Dendritic cell treated with granulocyte-macrophage colony-stimulating factor and Interleukin-4, amounts not matched to agents 40 ng/mL and 50 ng/mL, for 4 days (primary cell): ENCODE results near the gene ARFRP1.

Experiments
- H3K27ac Mint-ChIP-seq: one replicate; pipeline ENCODE4 v1.8.0; 2022; ENCODE audit warnings: mild to moderate bottlenecking, mixed read lengths
- H3K27me3 Mint-ChIP-seq: one replicate; pipeline ENCODE4 v1.8.0; 2022; ENCODE audit warnings: mild to moderate bottlenecking, mixed read lengths
- H3K36me3 Mint-ChIP-seq: one replicate; pipeline ENCODE4 v1.8.0; 2022; ENCODE audit warnings: low read depth, mixed read lengths
- H3K4me1 Mint-ChIP-seq: one replicate; pipeline ENCODE4 v1.8.0; 2022; ENCODE audit warnings: low read depth, mixed read lengths
- H3K4me3 Mint-ChIP-seq: one replicate; pipeline ENCODE4 v1.8.0; 2022; ENCODE audit warnings: mild to moderate bottlenecking, moderate library complexity, mixed read lengths
- H3K9me3 Mint-ChIP-seq: one replicate; pipeline ENCODE4 v1.8.0; 2022; ENCODE audit warnings: mixed read lengths
- intact Hi-C: fragments of 100-400 bp; cut with micrococcal nuclease; formaldehyde crosslinking; loops from one replicate; pipeline ENCODE4 v1.15.0; 2022

ARFRP1 gene

DNA sequence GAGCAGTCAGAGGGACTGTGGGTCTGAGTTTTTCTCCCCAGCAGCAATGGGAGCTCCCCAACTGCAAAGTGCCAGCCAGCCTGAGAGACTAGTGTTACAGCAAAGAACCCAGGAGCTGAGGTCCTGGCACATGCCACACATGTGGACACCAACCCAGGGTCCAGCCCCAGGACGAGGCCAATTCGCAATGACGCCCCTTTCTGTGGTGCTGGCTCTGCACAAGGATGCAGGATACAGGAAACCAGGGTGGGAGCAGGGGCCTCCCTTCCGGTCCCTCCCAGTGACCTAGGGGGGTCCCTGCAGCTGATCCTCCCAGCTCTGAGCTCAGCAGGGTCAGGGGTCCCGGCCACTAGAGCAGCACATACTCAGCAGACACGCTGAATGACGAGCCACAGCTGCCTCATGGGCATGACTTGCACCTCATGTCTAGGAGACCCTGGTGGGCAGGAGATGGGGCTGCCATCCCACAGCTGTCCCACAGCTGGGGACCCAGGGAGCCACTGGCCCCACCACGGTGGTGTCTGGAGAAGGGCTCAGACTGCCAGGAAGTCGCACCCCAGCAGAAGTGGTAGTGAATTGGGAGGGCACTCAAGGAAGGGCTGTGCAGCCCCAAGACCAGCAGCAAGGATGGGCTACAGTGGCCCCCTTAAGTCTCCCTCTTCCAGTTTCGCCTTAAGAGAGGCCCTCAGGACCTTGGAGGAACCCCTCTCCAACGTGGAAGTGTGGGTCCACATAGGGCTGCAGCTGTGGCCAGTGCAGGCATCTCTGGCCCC is 3.6 kb downstream of the ARFRP1 start:
- intact Hi-C loops = no loop called here
- Mint-ChIP-seq H3K27me3 (no peaks in the 10 kb centered on the region), H3K27ac (no peak overlapping the region), H3K9me3 (no peaks in the 10 kb centered on the region), H3K4me1 (peaks cover 36% of the 10 kb centered on the region), H3K4me3 (no peak overlapping the region), H3K36me3 (peaks cover 85% of the 10 kb centered on the region)

DNA sequence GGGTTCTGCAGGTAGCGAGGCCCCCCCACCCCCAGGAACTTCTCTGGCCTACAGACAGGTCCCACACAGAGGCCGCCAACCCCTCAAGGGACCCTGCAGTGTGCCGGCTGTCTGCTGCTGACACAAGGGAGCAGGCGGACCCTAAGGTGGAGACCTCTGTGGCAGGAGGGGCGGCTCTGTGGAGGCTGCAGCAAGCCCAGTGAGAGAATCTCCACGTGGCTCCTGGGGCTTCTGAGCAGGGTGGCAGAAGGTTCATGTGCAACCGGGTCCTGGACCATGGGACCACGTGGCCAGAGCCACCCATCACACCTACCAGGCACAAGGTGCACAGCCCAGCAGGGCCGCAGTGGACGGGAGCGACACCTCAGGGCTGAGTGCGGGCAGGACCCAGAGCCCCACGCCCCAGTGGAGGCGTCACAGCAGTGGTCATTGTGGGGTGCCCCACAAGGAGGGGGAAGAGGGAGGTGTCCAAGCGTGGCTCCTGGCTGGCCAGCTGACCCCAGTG is 4.3 kb downstream of the ARFRP1 start:
- Mint-ChIP-seq H3K9me3 (no peaks in the 10 kb centered on the region), H3K27ac (no peak overlapping the region), H3K4me1 (peaks cover 34% of the 10 kb centered on the region), H3K36me3 (peaks cover 84% of the 10 kb centered on the region), H3K27me3 (no peaks in the 10 kb centered on the region), H3K4me3 (no peak overlapping the region)
- intact Hi-C loops = no loop called here

DNA sequence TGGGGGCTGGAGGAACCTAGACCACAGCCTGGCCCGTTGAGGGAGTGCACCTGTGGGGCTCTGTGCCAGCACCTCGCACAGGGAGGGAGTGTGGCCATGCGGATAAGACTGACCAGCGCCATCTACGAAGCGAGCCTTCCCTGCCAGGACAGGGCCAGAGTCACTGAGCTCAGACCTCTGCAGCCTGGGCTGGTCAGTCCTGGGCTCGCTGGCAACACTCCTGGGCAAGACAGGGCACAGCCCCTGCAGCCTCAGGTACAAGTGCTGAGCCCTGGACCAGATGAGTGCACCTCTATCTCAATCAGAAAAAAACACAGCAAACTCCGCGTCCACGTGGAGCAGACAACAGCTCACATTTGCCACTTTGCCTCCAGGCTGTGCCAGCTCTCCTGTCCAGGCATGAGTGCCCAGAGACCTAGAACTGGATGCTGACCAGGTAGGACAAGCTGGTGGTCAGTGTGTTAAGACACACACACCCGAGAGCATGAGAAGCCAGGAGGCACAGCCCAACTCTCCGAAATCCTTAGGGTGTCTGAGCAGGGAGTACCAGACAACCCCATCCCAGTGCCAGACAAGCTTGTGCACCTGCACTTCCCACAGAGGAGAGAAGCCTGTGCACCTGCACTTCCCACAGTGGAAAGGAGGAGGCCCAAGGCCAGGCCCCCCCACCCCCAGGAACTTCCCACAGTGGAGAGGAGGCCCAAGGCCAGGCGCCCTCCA is 4.9 kb downstream of the ARFRP1 start:
- Mint-ChIP-seq H3K4me3 (no peak overlapping the region), H3K4me1 (peaks cover 36% of the 10 kb centered on the region), H3K27me3 (no peaks in the 10 kb centered on the region), H3K9me3 (no peaks in the 10 kb centered on the region), H3K36me3 (peaks cover 84% of the 10 kb centered on the region), H3K27ac (no peak overlapping the region)
- intact Hi-C loops = no loop called here

DNA sequence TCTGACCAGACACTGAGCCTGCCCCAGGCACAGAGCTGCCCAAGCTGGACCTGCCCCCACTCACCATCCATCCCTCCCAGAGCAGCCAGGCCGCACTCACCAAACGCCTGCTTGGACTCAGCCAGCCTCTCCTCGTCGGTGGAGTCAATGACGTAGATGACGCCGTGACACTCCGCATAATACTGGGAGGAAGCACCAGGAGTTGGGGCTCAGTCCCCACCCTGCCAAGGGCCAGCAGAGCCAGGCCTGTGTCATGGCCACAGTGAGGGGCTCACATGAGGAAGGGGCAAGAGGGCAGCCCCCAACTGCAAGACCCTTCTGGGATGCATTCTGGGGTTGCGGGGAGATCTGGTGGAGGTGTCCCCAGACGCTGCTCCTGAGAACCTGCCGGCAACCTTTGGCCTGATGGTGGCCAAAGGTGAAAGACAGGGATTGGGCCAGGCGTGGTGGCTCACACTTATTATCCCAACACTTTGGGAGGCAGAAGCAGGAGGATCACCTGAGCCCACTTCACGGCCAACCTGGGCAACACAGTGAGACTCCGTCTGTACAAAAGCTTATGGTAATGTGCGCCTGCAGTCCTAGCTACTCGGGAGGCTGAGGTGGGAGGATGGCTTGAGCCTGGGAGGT is 5.6 kb downstream of the ARFRP1 start:
- intact Hi-C loops = no loop called here
- Mint-ChIP-seq H3K27ac (no peak overlapping the region), H3K4me1 (peaks cover 42% of the 10 kb centered on the region), H3K4me3 (no peak overlapping the region), H3K9me3 (no peaks in the 10 kb centered on the region), H3K36me3 (peaks cover 84% of the 10 kb centered on the region), H3K27me3 (peaks cover 2% of the 10 kb centered on the region)

DNA sequence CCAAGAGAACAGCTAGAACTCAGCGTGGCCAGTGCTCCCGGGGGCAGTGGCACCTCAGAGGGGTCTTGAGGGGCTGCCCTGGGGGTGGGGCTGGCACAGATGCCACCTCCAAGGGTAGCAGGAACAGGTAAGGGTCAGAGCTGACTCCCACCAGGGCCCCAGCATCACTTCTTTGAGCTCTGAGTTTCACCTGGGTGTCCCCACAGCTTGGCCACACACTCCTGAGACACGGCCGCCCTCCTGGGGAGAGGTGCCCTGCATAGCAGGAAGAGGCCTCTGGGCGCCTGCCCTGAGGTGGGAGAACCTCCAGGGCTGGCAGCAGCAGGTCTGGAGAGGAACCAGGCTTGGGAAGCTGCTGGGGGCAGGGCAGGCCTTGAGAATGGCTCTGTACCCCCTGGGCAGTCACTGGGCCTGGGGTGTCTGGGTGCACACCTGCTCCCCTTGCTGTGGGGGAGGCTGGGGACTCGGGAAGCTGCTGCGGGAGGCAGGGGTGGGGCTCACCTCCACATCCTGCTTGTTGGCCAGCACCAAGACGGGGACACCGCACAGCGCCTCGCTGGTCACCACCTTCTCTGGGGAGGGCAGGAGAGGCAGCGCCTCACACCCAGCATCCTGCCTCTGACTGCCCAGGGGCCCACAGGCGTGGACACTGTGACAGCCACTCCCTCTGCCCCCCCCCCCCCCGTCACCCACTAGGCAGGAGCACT is 6.3 kb downstream of the ARFRP1 start:
- H3K27me3 Mint-ChIP-seq = peaks cover 3% of the 10 kb centered on the region
- peaks cover 42% of the 10 kb centered on the region for H3K4me1 Mint-ChIP-seq
- no peak overlapping the region for H3K27ac Mint-ChIP-seq
- H3K36me3 Mint-ChIP-seq = peaks cover 82% of the 10 kb centered on the region
- no peak overlapping the region for H3K4me3 Mint-ChIP-seq
- H3K9me3 Mint-ChIP-seq = no peaks in the 10 kb centered on the region
- intact Hi-C loops = no loop called here

DNA sequence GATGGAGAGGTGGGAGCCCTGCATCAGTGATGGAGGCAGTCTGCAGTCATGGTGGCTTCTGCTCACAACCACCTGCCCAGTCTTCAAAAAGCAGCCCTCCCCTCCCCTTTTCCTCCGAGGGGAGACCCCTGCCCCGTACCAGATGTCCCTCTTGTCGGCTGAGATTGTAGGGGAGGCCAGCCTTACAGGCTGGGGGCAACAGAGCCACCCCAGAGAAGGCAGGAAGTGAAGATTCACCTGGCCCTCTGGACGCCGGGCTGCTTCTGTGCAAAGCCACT is 6.8 kb downstream of the ARFRP1 start:
- Mint-ChIP-seq H3K27me3 (peaks cover 3% of the 10 kb centered on the region), H3K4me3 (no peak overlapping the region), H3K4me1 (peaks cover 42% of the 10 kb centered on the region), H3K36me3 (peaks cover 81% of the 10 kb centered on the region), H3K27ac (no peak overlapping the region), H3K9me3 (no peaks in the 10 kb centered on the region)
- intact Hi-C loops = no loop called here

DNA sequence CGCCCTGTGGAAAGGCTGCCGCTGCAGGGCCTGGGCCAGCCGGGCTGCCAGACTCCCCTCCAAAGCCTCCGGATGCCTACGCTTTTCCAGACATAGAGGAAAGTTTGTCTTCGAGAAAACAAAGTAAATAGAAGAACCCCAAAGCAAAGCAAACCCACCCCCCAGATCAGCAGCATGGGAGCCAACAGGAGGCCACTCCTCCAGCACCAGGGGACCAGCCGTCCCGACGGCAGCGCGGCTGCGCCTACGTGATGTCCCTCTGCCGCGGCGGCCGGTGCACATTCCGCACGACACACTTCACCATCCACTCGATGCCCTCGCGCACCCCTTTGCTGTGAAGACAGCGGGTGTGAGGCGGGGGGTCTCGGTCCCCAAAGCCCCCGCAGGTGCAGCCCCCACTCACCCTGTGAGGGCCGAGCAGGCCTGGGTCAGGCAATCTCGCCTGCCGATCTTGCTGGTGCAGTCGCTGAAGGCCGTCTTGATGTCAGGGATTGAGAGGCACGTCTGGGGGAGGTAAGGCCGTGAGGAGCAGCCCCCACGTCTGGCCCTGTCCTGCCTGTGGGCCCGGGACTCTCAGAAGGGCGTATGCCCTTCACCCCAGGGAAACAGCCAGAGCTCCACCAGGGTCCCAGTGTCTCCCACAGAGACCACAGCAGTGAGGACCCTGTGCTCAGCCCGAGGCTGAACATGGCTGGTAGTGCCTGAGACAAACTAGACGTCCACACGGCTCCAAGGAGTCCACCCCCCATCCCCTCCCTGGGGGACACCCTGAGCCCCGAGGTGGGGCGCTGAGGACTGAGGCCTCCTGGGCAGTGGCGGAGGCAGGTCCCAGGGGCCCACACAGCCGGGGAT is 7.4 kb downstream of the ARFRP1 start:
- Mint-ChIP-seq H3K36me3 (peaks cover 81% of the 10 kb centered on the region), H3K27ac (peak overlapping the region; percentile 46), H3K27me3 (peaks cover 3% of the 10 kb centered on the region), H3K4me3 (no peak overlapping the region), H3K9me3 (no peaks in the 10 kb centered on the region), H3K4me1 (peaks cover 45% of the 10 kb centered on the region)
- intact Hi-C loops = no loop called here

DNA sequence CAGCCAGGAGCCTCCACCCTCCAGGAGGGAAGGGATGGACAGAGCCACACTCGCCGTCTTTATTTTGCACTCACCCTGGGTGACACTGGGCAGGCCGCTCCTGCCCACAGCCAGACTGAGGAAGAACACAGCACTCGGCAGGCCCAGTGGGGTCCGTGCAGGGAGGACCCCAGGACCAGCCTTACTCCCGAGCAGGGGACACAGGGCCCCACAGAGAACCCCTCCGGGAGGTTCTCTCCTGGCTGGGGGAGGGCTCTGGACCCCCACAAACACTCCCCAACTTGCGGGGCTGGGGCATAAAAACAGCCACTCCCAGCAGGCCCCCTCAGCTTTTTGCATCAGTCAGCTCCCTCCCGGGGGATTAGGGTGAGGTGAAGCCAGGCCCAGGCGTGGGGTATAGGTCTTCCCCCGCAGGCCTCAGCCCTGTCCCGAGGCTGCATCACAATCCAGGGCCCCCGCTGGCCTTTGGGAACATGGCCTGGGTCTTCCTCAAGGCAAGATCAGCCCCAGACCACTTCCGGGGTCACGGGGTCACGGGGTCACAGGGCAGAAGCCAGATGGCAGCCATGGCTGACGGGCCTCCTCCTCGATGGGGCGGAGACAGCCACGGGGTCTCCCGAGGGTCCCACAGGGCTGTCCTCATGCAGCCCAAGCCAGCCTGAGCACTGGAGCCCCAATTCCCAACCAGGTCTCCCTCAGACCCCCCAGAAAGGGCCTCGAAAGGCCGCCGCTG is 8.1 kb downstream of the ARFRP1 start:
- intact Hi-C loops = no loop called here
- Mint-ChIP-seq H3K9me3 (no peaks in the 10 kb centered on the region), H3K4me1 (peaks cover 42% of the 10 kb centered on the region), H3K27ac (peak overlapping the region; percentile 46), H3K4me3 (no peak overlapping the region), H3K36me3 (peaks cover 81% of the 10 kb centered on the region), H3K27me3 (peaks cover 3% of the 10 kb centered on the region)

DNA sequence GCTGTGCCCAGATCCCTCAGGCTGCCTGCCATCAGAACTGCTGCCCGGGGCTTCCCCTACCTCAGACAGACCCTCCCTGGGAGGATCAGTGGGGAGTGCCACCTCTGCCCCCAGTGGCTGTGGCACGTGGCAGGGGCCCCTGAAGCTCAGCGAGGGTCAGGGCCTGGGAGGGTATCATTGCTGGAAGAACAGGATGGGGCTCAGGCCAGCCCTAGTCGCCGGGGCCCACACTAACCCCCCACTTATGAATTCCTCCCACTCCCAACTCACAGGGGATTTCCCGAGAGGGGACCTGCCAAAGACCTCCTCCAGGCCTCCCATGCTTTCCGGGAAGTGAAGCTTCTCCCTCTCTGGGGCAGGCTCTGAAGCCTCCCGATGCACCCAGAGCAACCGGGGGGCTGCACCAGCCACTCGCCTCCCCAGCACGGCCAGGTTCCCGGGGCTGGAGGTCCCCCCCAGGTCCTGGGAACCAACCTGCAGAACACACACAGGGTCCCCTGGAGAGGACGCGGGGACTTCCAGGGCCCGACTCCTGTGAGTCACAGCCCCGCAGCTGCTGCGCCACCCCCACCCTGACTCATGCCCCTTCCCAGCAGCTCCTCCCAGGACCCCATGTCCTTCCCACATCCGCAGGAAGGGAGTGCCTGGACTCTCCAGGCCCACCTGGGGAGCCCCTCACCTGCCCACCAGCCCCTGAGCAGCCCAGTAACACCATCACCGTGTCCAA is 8.9 kb downstream of the ARFRP1 start:
- Mint-ChIP-seq H3K36me3 (peaks cover 81% of the 10 kb centered on the region), H3K9me3 (no peaks in the 10 kb centered on the region), H3K27ac (peak overlapping the region; percentile 46), H3K4me1 (peaks cover 42% of the 10 kb centered on the region), H3K27me3 (peaks cover 3% of the 10 kb centered on the region), H3K4me3 (peak overlapping the region; percentile 26)
- intact Hi-C loops = no loop called here

DNA sequence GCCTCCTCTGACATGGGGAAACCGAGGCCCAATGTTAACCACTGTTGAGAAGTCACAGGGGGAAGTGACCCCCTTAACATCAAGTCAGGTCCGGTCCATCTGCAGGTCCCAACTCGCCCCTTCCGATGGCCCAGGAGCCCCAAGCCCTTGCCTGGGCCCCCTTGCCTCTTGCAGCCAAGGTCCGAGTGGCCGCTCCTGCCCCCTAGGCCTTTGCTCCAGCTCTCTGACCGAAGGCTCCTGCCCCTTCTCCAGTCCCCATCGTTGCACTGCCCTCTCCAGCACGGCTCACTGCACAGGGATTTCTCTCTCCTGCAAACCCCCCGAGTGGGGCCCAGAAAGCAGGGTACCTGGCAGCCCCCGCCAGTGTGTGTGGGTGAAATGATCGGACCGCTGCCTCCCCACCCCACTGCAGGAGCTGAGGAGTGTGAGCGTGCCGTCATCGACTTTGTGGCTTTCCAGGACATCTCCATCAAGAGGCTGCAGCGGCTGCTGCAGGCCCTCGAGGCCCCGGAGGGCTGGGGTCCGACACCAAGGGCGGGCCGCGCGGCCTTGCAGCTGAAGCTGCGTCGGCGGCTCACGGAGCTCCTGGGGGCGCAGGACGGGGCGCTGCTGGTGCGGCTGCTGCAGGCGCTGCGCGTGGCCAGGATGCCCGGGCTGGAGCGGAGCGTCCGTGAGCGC is 9.8 kb downstream of the ARFRP1 start:
- H3K36me3 Mint-ChIP-seq = peaks cover 85% of the 10 kb centered on the region
- peaks cover 42% of the 10 kb centered on the region for H3K4me1 Mint-ChIP-seq
- intact Hi-C loops = no loop called here
- H3K9me3 Mint-ChIP-seq = no peaks in the 10 kb centered on the region
- no peak overlapping the region for H3K27ac Mint-ChIP-seq
- no peak overlapping the region for H3K4me3 Mint-ChIP-seq
- peaks cover 3% of the 10 kb centered on the region for H3K27me3 Mint-ChIP-seq

DNA sequence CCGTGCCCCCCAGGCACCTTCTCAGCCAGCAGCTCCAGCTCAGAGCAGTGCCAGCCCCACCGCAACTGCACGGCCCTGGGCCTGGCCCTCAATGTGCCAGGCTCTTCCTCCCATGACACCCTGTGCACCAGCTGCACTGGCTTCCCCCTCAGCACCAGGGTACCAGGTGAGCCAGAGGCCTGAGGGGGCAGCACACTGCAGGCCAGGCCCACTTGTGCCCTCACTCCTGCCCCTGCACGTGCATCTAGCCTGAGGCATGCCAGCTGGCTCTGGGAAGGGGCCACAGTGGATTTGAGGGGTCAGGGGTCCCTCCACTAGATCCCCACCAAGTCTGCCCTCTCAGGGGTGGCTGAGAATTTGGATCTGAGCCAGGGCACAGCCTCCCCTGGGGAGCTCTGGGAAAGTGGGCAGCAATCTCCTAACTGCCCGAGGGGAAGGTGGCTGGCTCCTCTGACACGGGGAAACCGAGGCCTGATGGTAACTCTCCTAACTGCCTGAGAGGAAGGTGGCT is 10.4 kb downstream of the ARFRP1 start:
- Mint-ChIP-seq H3K27me3 (peaks cover 3% of the 10 kb centered on the region), H3K9me3 (no peaks in the 10 kb centered on the region), H3K27ac (peak overlapping the region; percentile 32), H3K36me3 (peaks cover 87% of the 10 kb centered on the region), H3K4me3 (peak overlapping the region; percentile 60), H3K4me1 (peaks cover 45% of the 10 kb centered on the region)
- intact Hi-C loops = no loop called here
